GM10847 (cell line): ENCODE results near the gene DGKK.

Source experiments
- POLR2A ChIP-seq: IDR thresholded peaks from 2 replicates; pipeline ENCODE4 v1.6.1; 2011; ENCODE audit not compliant: insufficient read length; ENCODE audit errors: extremely low read depth

DGKK gene

DNA sequence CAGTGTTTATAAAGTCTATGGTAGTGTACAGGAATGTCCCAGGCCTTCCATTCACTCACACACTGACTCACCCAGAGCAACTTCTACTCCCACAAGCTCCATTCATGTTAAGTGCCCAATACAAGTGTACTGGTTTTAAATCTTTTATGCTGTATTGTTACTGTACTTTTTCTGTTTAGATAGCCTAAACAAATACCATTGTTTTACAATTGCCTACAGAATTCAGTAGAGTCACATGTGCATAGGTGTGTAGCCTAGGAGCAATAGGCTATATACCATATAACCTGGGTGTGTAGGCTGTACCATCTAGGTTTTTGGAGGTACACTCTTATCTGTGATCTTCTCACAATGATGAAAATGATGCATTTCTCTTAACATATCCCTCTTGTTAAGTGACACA lies 126.7 kb downstream of the DGKK start:
- no peak for TF ChIP-seq POLR2A

DNA sequence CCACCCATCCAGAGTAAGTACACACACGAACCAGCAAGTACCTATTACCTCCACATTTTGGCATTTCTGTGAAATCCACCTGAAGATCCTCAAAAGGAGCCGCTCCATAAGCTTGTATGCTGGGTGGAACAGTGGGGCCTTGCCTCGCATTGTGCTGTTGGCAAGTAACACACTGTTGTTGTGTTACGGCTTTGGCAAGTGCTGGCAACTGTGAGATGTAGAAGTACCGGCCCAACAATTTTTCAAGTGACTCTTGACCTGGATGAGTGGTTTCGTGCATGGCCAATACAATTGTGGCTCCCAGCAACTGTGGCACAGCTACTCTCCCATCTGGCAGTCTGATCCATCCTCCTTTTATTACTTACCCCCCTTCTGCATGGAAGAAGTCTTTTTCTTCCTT lies 137.3 kb downstream of the DGKK start:
- TF ChIP-seq POLR2A = no peak

DNA sequence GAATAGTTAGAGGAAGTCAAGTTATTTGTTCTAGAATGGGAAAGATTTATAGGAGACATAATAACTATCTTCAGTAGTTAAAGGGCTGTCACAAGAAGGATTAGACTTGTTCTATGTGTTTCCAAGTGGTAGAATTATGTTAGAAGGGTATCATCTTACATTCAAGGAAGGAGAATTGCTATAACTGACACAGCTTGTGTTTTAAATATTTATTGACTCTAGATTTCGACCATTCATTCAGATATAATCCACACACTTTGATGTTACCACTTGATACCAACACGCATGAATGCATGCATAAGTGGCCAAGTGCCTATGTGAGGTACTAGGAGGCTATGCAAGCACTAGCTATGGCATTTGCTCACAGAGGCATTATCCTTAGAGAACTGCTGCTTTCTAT lies 143.4 kb downstream of the DGKK start:
- no peak for TF ChIP-seq POLR2A
